22Rv1 (cell line): Measurements from ENCODE around the gene BMERB1.

Source experiments
- H3K27ac ChIP-seq: fragments of 450-650 bp; 2 replicates; pipeline ENCODE4 v1.5.1; 2017
- ZFX ChIP-seq: fragments of 450-650 bp; IDR thresholded peaks from 2 replicates; pipeline ENCODE4 v1.6.1; 2017; ENCODE audit warnings: antibody characterized with exemption, borderline replicate concordance
- TF ChIP-seq, protein P1 (sequence below): fragments of 450-650 bp; IDR thresholded peaks from 2 replicates; pipeline ENCODE4 v1.5.1; 2017; ENCODE audit warnings: mild to moderate bottlenecking

BMERB1 gene

DNA sequence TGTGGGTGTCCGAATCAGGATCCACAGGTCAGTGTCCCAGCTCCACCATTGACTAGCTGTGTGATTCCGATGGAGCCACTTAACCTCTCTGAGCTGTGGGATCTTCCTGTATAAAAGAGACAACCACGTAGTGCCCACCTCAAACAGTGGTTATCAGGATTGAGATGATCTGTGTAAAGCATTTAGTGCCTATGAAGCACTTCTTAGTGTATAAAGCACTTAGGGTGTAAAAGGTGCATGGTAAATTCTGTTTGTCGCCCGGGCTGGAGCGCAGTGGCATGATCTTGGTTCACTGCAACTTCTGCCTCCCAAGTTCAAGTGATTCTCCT, 113.3 kb downstream of the BMERB1 start:
- no peak overlapping the region for H3K27ac ChIP-seq
- no peak for TF ChIP-seq ZFX
- TF ChIP-seq, protein P1, sequence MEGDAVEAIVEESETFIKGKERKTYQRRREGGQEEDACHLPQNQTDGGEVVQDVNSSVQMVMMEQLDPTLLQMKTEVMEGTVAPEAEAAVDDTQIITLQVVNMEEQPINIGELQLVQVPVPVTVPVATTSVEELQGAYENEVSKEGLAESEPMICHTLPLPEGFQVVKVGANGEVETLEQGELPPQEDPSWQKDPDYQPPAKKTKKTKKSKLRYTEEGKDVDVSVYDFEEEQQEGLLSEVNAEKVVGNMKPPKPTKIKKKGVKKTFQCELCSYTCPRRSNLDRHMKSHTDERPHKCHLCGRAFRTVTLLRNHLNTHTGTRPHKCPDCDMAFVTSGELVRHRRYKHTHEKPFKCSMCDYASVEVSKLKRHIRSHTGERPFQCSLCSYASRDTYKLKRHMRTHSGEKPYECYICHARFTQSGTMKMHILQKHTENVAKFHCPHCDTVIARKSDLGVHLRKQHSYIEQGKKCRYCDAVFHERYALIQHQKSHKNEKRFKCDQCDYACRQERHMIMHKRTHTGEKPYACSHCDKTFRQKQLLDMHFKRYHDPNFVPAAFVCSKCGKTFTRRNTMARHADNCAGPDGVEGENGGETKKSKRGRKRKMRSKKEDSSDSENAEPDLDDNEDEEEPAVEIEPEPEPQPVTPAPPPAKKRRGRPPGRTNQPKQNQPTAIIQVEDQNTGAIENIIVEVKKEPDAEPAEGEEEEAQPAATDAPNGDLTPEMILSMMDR, result no peak

DNA sequence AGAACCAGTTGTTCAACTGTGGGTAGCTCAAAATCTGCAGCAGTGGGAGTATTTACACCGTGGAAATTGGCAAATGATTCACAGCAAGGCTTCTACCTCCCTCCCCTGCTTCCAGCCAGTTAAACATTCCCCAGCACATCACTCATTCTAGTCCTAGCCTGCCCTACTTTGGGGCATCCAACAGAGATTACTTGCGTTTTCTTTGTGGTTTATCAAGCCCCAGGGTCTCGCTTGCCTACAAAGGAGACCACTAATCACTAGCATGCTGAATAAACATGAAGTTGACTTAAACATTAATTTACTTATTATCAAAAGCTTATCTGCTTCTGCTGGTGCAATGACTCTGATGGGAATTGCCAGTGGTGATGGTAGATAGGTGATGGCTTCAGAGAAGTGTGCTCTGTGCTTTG, 114.1 kb downstream of the BMERB1 start:
- no peak overlapping the region for H3K27ac ChIP-seq
- TF ChIP-seq ZFX, result no peak
- TF ChIP-seq, protein P1, result no peak

DNA sequence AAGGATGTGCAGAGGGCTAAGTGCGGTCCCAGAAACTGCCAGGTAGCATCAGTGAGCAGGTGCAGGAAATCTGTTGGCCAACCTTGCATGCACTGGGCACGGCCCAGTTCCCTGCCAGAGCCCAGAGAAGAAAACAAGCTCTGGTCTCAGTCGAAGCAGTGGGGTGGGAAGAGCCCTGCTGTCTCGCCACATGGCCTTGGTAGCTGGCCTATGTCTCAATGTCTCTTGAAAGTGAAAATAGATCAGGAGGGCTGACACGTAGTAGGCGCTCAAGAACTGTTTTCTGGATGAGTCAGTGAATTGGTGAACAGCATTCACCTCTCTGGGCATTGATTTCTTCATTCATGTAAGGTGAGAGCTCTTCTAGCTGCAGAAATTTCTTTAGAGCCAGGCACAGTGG, 118.1 kb downstream of the BMERB1 start:
- H3K27ac ChIP-seq, result no peak overlapping the region
- TF ChIP-seq, protein P1, result no peak
- TF ChIP-seq ZFX, result no peak

DNA sequence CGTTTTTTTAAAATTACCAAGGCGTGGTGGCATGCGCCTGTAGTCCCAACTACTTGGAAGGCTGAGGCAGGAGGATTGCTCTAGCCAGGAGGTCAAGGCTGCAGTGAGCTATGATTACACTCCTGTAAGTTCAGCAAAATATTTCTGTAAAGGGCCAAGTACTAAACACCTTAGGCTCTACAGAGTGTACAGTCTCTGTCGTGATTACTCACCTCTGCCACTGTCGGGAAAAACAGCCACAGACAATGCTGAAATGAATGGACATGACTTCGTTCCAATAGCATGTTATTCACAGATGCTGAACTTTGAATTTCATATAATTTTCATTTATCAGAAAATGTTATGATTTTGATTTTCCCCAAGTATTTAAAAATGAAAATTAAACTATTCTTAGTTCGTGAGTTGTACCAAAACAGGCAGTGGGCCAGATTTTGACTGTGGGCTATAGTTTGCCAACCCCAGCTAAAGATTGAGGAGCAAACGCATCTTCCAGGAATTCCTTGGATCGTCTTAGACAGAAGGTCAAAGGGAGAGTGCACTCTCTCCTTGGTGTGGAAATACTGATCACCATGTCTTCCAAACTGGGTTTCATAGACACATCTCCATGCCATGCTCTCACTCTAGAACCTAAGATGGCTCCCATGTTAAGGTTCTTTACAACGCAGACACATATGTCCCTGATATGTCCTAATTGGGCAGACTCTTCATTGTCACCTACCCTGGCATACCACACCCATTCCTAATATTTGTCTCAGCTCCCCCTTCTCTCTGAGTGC, 119.1 kb downstream of the BMERB1 start:
- H3K27ac ChIP-seq, result no peak overlapping the region
- TF ChIP-seq, protein P1, result no peak
- no peak for TF ChIP-seq ZFX

- no peak for TF ChIP-seq ZFX
- TF ChIP-seq, protein P1, result no peak
- no peak overlapping the region for H3K27ac ChIP-seq
These were observed 121.7 kb downstream of the BMERB1 start for GRCh38 chr16:15556130-15556529.

DNA sequence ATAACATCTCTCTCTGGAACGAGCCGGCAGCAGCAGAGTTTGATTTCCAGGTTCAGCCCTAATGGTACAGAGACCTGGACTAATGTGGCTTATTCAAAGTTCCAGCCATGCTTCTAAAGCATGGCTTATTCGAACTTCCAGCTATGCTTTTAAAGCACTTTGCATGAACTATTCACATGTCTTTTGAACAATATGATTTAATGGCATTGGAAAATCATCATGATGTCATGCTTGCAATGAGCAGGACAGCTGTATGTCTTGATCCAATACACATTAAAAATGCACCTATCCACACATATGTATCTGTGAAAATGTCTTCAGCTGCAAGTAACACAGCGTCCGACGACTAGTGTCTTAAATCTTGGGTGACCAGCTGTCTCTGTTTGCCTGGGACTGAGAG, 122.9 kb downstream of the BMERB1 start:
- TF ChIP-seq, protein P1, result no peak
- no peak for TF ChIP-seq ZFX
- no peak overlapping the region for H3K27ac ChIP-seq

- no peak for TF ChIP-seq ZFX
- TF ChIP-seq, protein P1, result no peak
- H3K27ac ChIP-seq, result no peak overlapping the region
These were observed 124.8 kb downstream of the BMERB1 start for GRCh38 chr16:15559176-15559575.
